ENCODE results near the gene HTR2C. TPM values are rescaled to one million over a fixed set of nuclear protein-coding genes. Genes with fewer than 3 reads are reported as not detected.

HTR2C gene
- total RNA-seq, 4 donors from 2014 or later: 15.7 TPM; not detected in 3

DNA sequence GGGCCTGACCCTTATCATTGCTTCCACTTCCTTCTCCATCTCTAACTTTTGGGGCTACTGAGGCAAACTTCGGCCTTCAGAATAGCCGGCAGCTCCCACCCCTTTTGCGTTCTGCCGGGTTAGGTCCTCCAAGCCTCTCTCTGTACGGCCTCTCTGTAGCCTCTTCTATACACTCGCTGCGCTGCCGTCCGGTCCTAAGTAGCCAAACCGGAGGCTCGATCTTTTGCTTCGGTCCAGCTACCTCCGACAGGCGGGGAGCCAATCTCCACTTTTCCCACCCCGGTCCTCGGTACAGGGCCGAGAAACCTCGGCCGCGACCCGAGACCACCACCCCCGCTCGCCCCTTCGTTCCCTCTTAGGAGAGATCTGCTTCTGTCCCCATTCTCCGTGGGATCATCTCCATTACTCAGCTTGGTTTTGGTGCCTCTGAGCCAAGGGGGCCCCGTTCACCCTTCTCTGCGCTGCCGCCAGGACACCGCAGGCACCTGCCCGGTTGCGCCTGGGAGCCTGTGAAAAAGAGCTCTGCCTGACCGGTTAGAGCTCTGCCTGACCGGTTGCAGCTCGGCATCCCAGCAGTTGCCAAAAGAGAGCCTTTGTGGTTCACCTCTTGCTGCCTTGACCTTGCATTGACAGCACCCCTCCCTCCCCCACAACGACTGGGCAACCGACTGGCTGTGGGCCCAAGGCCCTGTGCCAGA, 1.0 kb upstream of the HTR2C start:
- H3K36me3 ChIP-seq: no peaks in the 10 kb centered on the region
- H3K4me1 ChIP-seq: no peaks in the 10 kb centered on the region
- no peak overlapping the region for H3K27ac ChIP-seq
- no peak overlapping the region for H3K4me3 ChIP-seq
- peaks cover 0 to 58% of the 10 kb centered on the region in 2 donors for H3K27me3 ChIP-seq
- intact Hi-C loops (cut with DNase I; ENCODE audit: low total_unique reads): no loop called here
- no peak for DNase-seq
- TF ChIP-seq, protein P1, sequence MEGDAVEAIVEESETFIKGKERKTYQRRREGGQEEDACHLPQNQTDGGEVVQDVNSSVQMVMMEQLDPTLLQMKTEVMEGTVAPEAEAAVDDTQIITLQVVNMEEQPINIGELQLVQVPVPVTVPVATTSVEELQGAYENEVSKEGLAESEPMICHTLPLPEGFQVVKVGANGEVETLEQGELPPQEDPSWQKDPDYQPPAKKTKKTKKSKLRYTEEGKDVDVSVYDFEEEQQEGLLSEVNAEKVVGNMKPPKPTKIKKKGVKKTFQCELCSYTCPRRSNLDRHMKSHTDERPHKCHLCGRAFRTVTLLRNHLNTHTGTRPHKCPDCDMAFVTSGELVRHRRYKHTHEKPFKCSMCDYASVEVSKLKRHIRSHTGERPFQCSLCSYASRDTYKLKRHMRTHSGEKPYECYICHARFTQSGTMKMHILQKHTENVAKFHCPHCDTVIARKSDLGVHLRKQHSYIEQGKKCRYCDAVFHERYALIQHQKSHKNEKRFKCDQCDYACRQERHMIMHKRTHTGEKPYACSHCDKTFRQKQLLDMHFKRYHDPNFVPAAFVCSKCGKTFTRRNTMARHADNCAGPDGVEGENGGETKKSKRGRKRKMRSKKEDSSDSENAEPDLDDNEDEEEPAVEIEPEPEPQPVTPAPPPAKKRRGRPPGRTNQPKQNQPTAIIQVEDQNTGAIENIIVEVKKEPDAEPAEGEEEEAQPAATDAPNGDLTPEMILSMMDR (IDR thresholded peaks at IDR 0.05): no peak
- no peak for TF ChIP-seq POLR2A (IDR thresholded peaks at IDR 0.05)
- no peaks in the 10 kb centered on the region for H3K9me3 ChIP-seq

GRCh38 chrX:114584375-114584943, 573 bp downstream of the HTR2C start:
- TF ChIP-seq, protein P1 (IDR thresholded peaks at IDR 0.05): no peak
- no peak for TF ChIP-seq POLR2A (IDR thresholded peaks at IDR 0.05)
- no peaks in the 10 kb centered on the region for H3K9me3 ChIP-seq
- no peak for DNase-seq
- H3K4me1 ChIP-seq: no peaks in the 10 kb centered on the region
- no peaks in the 10 kb centered on the region for H3K36me3 ChIP-seq
- intact Hi-C loops (cut with DNase I; ENCODE audit: low total_unique reads): no loop called here
- H3K27me3 ChIP-seq: peaks cover 0 to 58% of the 10 kb centered on the region in 2 donors
- H3K4me3 ChIP-seq: no peak overlapping the region
- H3K27ac ChIP-seq: no peak overlapping the region

DNA sequence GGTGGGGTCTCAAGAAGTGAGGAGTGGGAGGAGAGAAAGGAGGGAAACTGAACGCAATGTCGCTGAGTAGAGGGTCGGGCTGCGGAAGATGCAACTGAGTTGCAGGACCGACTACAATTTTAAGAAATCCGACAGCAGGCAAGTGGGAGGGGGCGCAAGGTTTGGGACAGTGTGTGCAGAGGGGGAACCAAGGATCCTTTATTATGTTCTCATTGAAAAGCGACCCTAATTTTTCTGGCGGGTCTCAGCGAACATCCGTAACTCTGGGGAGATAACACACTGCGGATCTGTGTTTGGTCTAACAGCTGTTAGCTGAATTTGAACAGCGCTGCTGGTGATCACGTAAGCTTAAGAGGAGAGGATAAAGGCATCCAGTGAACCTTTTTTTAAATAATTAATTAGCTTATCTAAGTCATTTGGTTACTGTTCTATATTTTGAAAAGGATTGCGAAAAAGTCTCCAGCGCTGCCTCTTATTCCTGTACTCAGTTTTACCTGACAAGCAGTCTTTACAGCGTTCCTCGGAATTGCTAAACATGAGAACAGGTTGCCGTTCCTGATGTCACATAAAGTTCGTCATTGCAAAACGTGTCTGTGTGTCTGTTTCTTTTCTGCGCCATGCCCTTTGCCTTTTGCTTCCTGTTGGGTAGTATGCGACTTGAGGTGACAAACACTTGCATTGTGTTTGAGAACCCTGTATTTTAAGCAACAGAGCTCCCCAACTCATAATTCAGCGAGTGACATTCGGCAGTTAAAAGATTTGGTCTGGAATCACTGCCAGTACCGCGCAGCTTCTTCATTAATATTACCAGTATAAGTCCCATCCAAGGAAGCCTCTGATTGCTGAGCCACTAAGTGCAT, 1.3 kb downstream of the HTR2C start:
- H3K4me3 ChIP-seq: no peak overlapping the region
- peaks cover 0 to 54% of the 10 kb centered on the region in 2 donors for H3K27me3 ChIP-seq
- no peaks in the 10 kb centered on the region for H3K36me3 ChIP-seq
- TF ChIP-seq POLR2A (IDR thresholded peaks at IDR 0.05): no peak
- TF ChIP-seq, protein P1 (IDR thresholded peaks at IDR 0.05): no peak
- intact Hi-C loops (cut with DNase I; ENCODE audit: low total_unique reads): no loop called here
- no peaks in the 10 kb centered on the region for H3K9me3 ChIP-seq
- H3K27ac ChIP-seq: no peak overlapping the region
- no peak for DNase-seq
- H3K4me1 ChIP-seq: no peaks in the 10 kb centered on the region

DNA sequence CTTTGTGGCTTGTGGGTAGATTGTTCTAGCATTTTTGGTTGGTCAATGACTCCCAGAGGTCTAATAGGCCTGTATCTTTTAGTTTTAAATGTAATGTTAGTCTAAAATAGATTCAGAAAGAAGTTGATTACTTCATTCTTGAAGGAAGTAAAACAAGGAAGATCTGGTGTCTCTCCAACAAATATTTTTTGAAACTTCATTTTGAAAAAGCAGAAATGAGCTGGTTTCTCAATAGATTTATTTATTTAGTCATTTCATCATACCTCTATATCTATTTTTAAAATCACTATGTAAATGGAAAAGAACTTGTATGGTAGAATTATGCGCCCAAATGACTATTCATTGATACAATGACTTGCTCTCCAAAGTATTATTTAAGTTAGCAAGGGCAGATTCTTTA, 7.2 kb downstream of the HTR2C start:
- peaks cover 0 to 24% of the 10 kb centered on the region in 2 donors for H3K27me3 ChIP-seq
- intact Hi-C loops (cut with DNase I; ENCODE audit: low total_unique reads): no loop called here
- TF ChIP-seq, protein P1 (IDR thresholded peaks at IDR 0.05): no peak
- TF ChIP-seq POLR2A (IDR thresholded peaks at IDR 0.05): no peak
- H3K4me1 ChIP-seq: no peaks in the 10 kb centered on the region
- no peak overlapping the region for H3K4me3 ChIP-seq
- H3K27ac ChIP-seq: no peak overlapping the region
- H3K9me3 ChIP-seq: no peaks in the 10 kb centered on the region
- DNase-seq: no peak
- no peaks in the 10 kb centered on the region for H3K36me3 ChIP-seq

DNA sequence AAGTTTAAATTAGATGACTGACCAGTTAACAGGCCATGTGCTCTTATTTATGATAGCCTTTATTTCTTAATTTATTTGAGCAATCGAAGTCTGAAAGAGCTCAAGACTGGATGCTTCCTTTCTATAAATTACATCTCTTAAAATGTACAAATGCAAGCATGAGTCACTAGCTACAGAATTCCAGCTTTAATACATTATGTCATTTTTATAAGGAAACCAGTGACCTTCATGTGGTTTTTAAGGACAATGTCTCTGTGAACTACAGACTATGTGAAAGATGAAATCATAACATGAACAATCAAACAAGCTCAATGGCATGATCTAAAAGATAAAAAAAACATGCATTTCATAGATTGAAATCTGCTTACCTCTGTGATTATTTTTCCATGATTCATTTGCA, 15.4 kb downstream of the HTR2C start:
- Histone ChIP-seq H3K36me3 (no peaks in the 10 kb centered on the region), H3K4me3 (no peak overlapping the region), H3K4me1 (no peaks in the 10 kb centered on the region), H3K27me3 (peaks cover 0 to 24% of the 10 kb centered on the region in 2 donors), H3K9me3 (no peaks in the 10 kb centered on the region), H3K27ac (no peak overlapping the region)
- no peak for DNase-seq
- intact Hi-C loops (cut with DNase I; ENCODE audit: low total_unique reads): no loop called here
- TF ChIP-seq, protein P1 (IDR thresholded peaks at IDR 0.05): no peak
- no peak for TF ChIP-seq POLR2A (IDR thresholded peaks at IDR 0.05)

All from uterus (tissue), 4 donors.